ENCODE results near the gene MLST8.

MLST8 gene

GRCh38 chr16:2166263-2167067 lies 38.8 kb upstream of the MLST8 start:
- DNase-seq (ENCODE audit: low read depth), result no peak
- no peak for TF ChIP-seq CTCF (IDR thresholded peaks at IDR 0.05; ENCODE audit: control insufficient read depth, insufficient read depth, low read depth, low read length, missing control alignments)
- H3K4me3 ChIP-seq (ENCODE audit: control insufficient read depth, low read depth, low read length), result no peak overlapping the region

GRCh38 chr16:2167068-2167638 lies 38.1 kb upstream of the MLST8 start:
- DNase-seq (ENCODE audit: low read depth), result no peak
- no peak overlapping the region for H3K4me3 ChIP-seq (ENCODE audit: control insufficient read depth, low read depth, low read length)
- no peak for TF ChIP-seq CTCF (IDR thresholded peaks at IDR 0.05; ENCODE audit: control insufficient read depth, insufficient read depth, low read depth, low read length, missing control alignments)

GRCh38 chr16:2170080-2170479 lies 35.2 kb upstream of the MLST8 start:
- DNase-seq (ENCODE audit: low read depth), result no peak
- no peak overlapping the region for H3K4me3 ChIP-seq (ENCODE audit: control insufficient read depth, low read depth, low read length)
- TF ChIP-seq CTCF (IDR thresholded peaks at IDR 0.05; ENCODE audit: control insufficient read depth, insufficient read depth, low read depth, low read length, missing control alignments), result no peak

- no peak for DNase-seq (ENCODE audit: low read depth)
- no peak overlapping the region for H3K4me3 ChIP-seq (ENCODE audit: control insufficient read depth, low read depth, low read length)
- no peak for TF ChIP-seq CTCF (IDR thresholded peaks at IDR 0.05; ENCODE audit: control insufficient read depth, insufficient read depth, low read depth, low read length, missing control alignments)
Measured at GRCh38 chr16:2170587-2171435, 34.4 kb upstream of the MLST8 start.

GRCh38 chr16:2171601-2172178 lies 33.6 kb upstream of the MLST8 start:
- no peak overlapping the region for H3K4me3 ChIP-seq (ENCODE audit: control insufficient read depth, low read depth, low read length)
- DNase-seq (ENCODE audit: low read depth), result no peak
- no peak for TF ChIP-seq CTCF (IDR thresholded peaks at IDR 0.05; ENCODE audit: control insufficient read depth, insufficient read depth, low read depth, low read length, missing control alignments)

GRCh38 chr16:2172688-2173335 lies 32.4 kb upstream of the MLST8 start:
- no peak overlapping the region for H3K4me3 ChIP-seq (ENCODE audit: control insufficient read depth, low read depth, low read length)
- TF ChIP-seq CTCF (IDR thresholded peaks at IDR 0.05; ENCODE audit: control insufficient read depth, insufficient read depth, low read depth, low read length, missing control alignments), result no peak
- no peak for DNase-seq (ENCODE audit: low read depth)
